ENCODE data around the gene LGALS14. TPM values are rescaled to one million over a fixed set of nuclear protein-coding genes. Genes with fewer than 3 reads are reported as not detected.

The LGALS14 gene
- total RNA-seq, 2 donors from 2014 or later, result not detected

DNA sequence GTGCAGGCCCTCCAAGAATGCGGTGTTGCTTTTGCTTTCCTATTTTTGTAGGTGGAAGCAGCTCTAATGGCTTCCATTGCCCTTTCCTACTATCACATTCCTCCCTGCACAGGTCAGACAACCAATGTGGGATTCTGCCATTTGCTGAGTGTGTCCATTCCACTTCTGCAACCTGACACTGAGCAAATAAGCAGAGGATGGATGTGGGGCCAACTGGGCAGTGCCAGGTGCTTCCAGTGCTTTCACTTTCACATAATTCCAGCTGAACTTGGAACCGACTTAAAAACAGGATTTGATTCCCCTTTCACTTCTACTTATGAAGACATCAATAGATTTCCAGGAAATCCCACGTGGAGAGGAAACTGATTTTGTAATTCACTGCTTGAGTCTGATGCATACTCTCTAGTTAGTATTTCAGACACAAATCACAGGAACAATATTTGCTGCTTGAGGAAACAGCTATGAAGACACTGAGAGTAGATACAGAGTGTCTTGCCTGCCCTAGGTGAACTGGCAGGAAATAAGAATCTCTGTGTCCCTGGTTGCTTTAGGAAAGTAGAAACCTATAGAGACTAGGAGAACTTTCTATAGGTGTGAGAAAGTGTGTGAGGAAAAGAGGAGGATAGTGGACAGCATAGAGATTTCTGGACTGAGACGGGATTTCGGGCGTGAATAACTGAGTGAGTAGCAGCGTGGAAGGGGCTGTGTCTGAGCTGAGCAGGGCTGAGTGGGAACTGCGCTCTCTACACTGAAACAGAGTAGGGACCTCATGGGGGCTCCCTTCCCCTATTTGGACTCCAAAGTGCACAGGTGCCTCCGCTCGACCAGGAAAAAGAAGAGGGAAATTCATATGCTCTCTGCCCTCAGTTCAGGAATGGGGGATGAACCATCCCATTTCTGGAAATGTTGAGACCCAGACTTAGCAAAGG lies 26.1 kb upstream of the LGALS14 start:
- ATAC-seq (ENCODE audit: insufficient number of reproducible peaks, low FRiP score, low read depth) (no peak), DNase-seq (ENCODE audit: low spot score) (no peak)
- no peak overlapping the region for H3K27ac ChIP-seq
- no peak overlapping the region for H3K4me3 ChIP-seq
- peaks cover 0 to 14% of the 10 kb centered on the region in 2 donors for H3K4me1 ChIP-seq (ENCODE audit: control insufficient read depth in 1 of 2, low read depth in 2 of 2)
- TF ChIP-seq, protein P1, sequence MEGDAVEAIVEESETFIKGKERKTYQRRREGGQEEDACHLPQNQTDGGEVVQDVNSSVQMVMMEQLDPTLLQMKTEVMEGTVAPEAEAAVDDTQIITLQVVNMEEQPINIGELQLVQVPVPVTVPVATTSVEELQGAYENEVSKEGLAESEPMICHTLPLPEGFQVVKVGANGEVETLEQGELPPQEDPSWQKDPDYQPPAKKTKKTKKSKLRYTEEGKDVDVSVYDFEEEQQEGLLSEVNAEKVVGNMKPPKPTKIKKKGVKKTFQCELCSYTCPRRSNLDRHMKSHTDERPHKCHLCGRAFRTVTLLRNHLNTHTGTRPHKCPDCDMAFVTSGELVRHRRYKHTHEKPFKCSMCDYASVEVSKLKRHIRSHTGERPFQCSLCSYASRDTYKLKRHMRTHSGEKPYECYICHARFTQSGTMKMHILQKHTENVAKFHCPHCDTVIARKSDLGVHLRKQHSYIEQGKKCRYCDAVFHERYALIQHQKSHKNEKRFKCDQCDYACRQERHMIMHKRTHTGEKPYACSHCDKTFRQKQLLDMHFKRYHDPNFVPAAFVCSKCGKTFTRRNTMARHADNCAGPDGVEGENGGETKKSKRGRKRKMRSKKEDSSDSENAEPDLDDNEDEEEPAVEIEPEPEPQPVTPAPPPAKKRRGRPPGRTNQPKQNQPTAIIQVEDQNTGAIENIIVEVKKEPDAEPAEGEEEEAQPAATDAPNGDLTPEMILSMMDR (IDR thresholded peaks at IDR 0.05), result no peak
- H3K36me3 ChIP-seq, result no peaks in the 10 kb centered on the region
- no peaks in the 10 kb centered on the region for H3K9me3 ChIP-seq
- H3K27me3 ChIP-seq (replicated peaks; ENCODE audit: insufficient read depth), result no peaks in the 10 kb centered on the region

- H3K27ac ChIP-seq, result no peak overlapping the region
- no peaks in the 10 kb centered on the region for H3K27me3 ChIP-seq (replicated peaks; ENCODE audit: insufficient read depth)
- no peak for DNase-seq (ENCODE audit: low spot score)
- H3K36me3 ChIP-seq, result no peaks in the 10 kb centered on the region
- TF ChIP-seq, protein P1 (IDR thresholded peaks at IDR 0.05), result no peak
- H3K9me3 ChIP-seq, result no peaks in the 10 kb centered on the region
- H3K4me1 ChIP-seq (ENCODE audit: control insufficient read depth in 1 of 2, low read depth in 2 of 2), result peaks cover 0 to 14% of the 10 kb centered on the region in 2 donors
- ATAC-seq (ENCODE audit: insufficient number of reproducible peaks, low FRiP score, low read depth), result no peak
- H3K4me3 ChIP-seq, result no peak overlapping the region
Observed at GRCh38 chr19:39679056-39679790, 25.1 kb upstream of the LGALS14 start.

GRCh38 chr19:39679791-39680168 lies 24.5 kb upstream of the LGALS14 start:
- Histone ChIP-seq H3K4me3 (no peak overlapping the region), H3K36me3 (no peaks in the 10 kb centered on the region), H3K27me3 (replicated peaks; ENCODE audit: insufficient read depth) (no peaks in the 10 kb centered on the region), H3K9me3 (no peaks in the 10 kb centered on the region), H3K4me1 (ENCODE audit: control insufficient read depth in 1 of 2, low read depth in 2 of 2) (peaks cover 0 to 14% of the 10 kb centered on the region in 2 donors), H3K27ac (no peak overlapping the region)
- ATAC-seq (ENCODE audit: insufficient number of reproducible peaks, low FRiP score, low read depth) (no peak), DNase-seq (ENCODE audit: low spot score) (no peak)
- TF ChIP-seq, protein P1 (IDR thresholded peaks at IDR 0.05), result no peak

DNA sequence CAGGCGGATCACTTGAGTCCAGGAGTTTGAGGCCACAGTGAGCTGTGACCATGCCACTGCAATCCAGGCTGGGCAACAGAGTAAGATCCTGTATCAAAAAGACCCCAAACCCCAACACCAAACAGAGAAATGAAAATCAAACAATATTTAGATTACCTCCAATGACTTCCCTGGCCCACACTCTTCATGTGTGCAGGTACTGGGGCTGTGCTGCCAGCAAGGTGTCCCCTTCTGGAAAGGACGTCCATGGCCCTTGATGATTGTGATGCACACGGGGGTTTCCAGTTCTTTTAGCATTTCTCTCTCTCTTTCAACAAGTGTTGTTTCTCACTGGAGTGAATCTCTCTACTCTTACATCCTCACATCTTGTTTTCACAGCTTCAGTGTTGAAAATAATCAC lies 23.7 kb upstream of the LGALS14 start:
- Histone ChIP-seq H3K4me1 (ENCODE audit: control insufficient read depth in 1 of 2, low read depth in 2 of 2) (peaks cover 0 to 14% of the 10 kb centered on the region in 2 donors), H3K27ac (no peak overlapping the region), H3K4me3 (no peak overlapping the region), H3K36me3 (no peaks in the 10 kb centered on the region), H3K9me3 (no peaks in the 10 kb centered on the region), H3K27me3 (replicated peaks; ENCODE audit: insufficient read depth) (no peaks in the 10 kb centered on the region)
- DNase-seq (ENCODE audit: low spot score) (no peak), ATAC-seq (ENCODE audit: insufficient number of reproducible peaks, low FRiP score, low read depth) (no peak)
- TF ChIP-seq, protein P1 (IDR thresholded peaks at IDR 0.05), result no peak

- H3K27ac ChIP-seq, result no peak overlapping the region
- no peaks in the 10 kb centered on the region for H3K27me3 ChIP-seq (replicated peaks; ENCODE audit: insufficient read depth)
- peaks cover 0 to 14% of the 10 kb centered on the region in 2 donors for H3K4me1 ChIP-seq (ENCODE audit: control insufficient read depth in 1 of 2, low read depth in 2 of 2)
- H3K9me3 ChIP-seq, result no peaks in the 10 kb centered on the region
- no peaks in the 10 kb centered on the region for H3K36me3 ChIP-seq
- TF ChIP-seq, protein P1 (IDR thresholded peaks at IDR 0.05), result no peak
- no peak overlapping the region for H3K4me3 ChIP-seq
- no peak for DNase-seq (ENCODE audit: low spot score)
- no peak for ATAC-seq (ENCODE audit: insufficient number of reproducible peaks, low FRiP score, low read depth)
Observed at GRCh38 chr19:39681416-39681815, 22.9 kb upstream of the LGALS14 start.

All from thoracic aorta (tissue), 2 donors.